Measurements from ENCODE around the gene CADPS2. TPM values are rescaled to one million over a fixed set of nuclear protein-coding genes. Genes with fewer than 3 reads are reported as not detected.

Gene CADPS2
- total RNA-seq, 1 experiment from 2014 or later, result 1.6 TPM

GRCh38 chr7:122770686-122771335, 115.4 kb downstream of the CADPS2 start:
- DNase-seq (ENCODE audit: low spot score), result no peak

GRCh38 chr7:122768827-122769226, 117.4 kb downstream of the CADPS2 start:
- no peak for DNase-seq (ENCODE audit: low spot score)

GRCh38 chr7:122767339-122767738, 118.9 kb downstream of the CADPS2 start:
- DNase-seq (ENCODE audit: low spot score), result no peak

GRCh38 chr7:122766593-122766992, 119.7 kb downstream of the CADPS2 start:
- DNase-seq (ENCODE audit: low spot score), result no peak

- DNase-seq (ENCODE audit: low spot score), result no peak
Observed at GRCh38 chr7:122764902-122765301, 121.4 kb downstream of the CADPS2 start.

- no peak for DNase-seq (ENCODE audit: low spot score)
Observed at GRCh38 chr7:122764020-122764419, 122.2 kb downstream of the CADPS2 start.

GRCh38 chr7:122762071-122762470, 124.2 kb downstream of the CADPS2 start:
- no peak for DNase-seq (ENCODE audit: low spot score)

- DNase-seq (ENCODE audit: low spot score), result no peak
Observed at GRCh38 chr7:122758501-122758900, 127.8 kb downstream of the CADPS2 start.

GRCh38 chr7:122756860-122757259, 129.4 kb downstream of the CADPS2 start:
- DNase-seq (ENCODE audit: low spot score), result no peak

- DNase-seq (ENCODE audit: low spot score), result no peak
Observed at GRCh38 chr7:122755696-122756095, 130.6 kb downstream of the CADPS2 start.

- DNase-seq (ENCODE audit: low spot score), result no peak
Observed at GRCh38 chr7:122752583-122752982, 133.7 kb downstream of the CADPS2 start.

- no peak for DNase-seq (ENCODE audit: low spot score)
Observed at GRCh38 chr7:122750389-122750788, 135.9 kb downstream of the CADPS2 start.

GRCh38 chr7:122748195-122748594, 138.1 kb downstream of the CADPS2 start:
- DNase-seq (ENCODE audit: low spot score), result no peak

- DNase-seq (ENCODE audit: low spot score), result no peak
Observed at GRCh38 chr7:122746948-122747347, 139.3 kb downstream of the CADPS2 start.

GRCh38 chr7:122743211-122743610, 143.0 kb downstream of the CADPS2 start:
- DNase-seq (ENCODE audit: low spot score), result no peak

- no peak for DNase-seq (ENCODE audit: low spot score)
Observed at GRCh38 chr7:122738947-122739346, 147.3 kb downstream of the CADPS2 start.

- no peak for DNase-seq (ENCODE audit: low spot score)
Observed at GRCh38 chr7:122736183-122736582, 150.1 kb downstream of the CADPS2 start.

- DNase-seq (ENCODE audit: low spot score), result no peak
Observed at GRCh38 chr7:122727759-122728158, 158.5 kb downstream of the CADPS2 start.

GRCh38 chr7:122727354-122727753, 158.9 kb downstream of the CADPS2 start:
- DNase-seq (ENCODE audit: low spot score), result no peak

- no peak for DNase-seq (ENCODE audit: low spot score)
Observed at GRCh38 chr7:122726881-122727280, 159.4 kb downstream of the CADPS2 start.

GRCh38 chr7:122724366-122724765, 161.9 kb downstream of the CADPS2 start:
- DNase-seq (ENCODE audit: low spot score), result no peak

- DNase-seq (ENCODE audit: low spot score), result no peak
Observed at GRCh38 chr7:122719010-122719578, 167.2 kb downstream of the CADPS2 start.

GRCh38 chr7:122717356-122718089, 168.7 kb downstream of the CADPS2 start:
- DNase-seq (ENCODE audit: low spot score), result no peak
